ENCODE measurements around the gene EPS8L2.

EPS8L2 gene

GRCh38 chr11:774873-775592 lies 69.0 kb downstream of the EPS8L2 start:
- no peak overlapping the region for H4K8ac ChIP-seq (ENCODE audit: low read depth, low read length)

DNA sequence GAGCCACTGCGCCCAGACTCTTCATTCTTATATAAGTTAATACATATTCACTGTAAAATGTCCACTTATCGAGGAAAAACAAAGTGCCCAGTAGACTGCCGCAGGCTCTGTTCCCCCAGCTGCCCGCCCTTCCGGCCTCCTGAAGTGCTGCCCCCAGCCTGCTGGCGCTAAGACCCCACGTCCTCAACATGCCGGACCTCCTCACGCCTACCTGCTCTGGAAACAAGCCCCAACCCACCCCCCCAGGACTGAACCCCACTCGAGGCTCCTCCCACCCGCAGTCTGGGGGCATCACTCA lies 70.2 kb downstream of the EPS8L2 start:
- Histone ChIP-seq H3K36me3 (ENCODE audit: control insufficient read depth in 1 of 2, insufficient read depth in 2 of 2, low read length in 2 of 2) (peaks cover 37 to 39% of the 10 kb centered on the region in 2 experiments), H2BK120ac (ENCODE audit: insufficient read depth, low read length, poor library complexity) (no peak overlapping the region), H3K79me1 (ENCODE audit: low read length) (peaks cover 11% of the 10 kb centered on the region), H3K9ac (ENCODE audit: low read length) (no peak overlapping the region), H3K79me2 (ENCODE audit: control insufficient read depth, insufficient read depth, low read length, poor library complexity) (peaks cover 20% of the 10 kb centered on the region), H4K8ac (ENCODE audit: low read depth, low read length) (no peak overlapping the region), H3K23ac (ENCODE audit: low read length) (no peak overlapping the region), H3K4ac (ENCODE audit: low read depth, low read length) (peak overlapping the region; percentile 93), H2AFZ (ENCODE audit: insufficient read depth, low read length, poor library complexity) (peak overlapping the region; percentile 50), H4K91ac (ENCODE audit: low read depth, low read length) (peak overlapping the region; percentile 82), H3K4me2 (ENCODE audit: low read length) (peak overlapping the region; percentile 82), H3K27ac (ENCODE audit: low read depth, low read length) (no peak overlapping the region), H2BK12ac (ENCODE audit: low read length) (no peak overlapping the region), H3K4me1 (ENCODE audit: control insufficient read depth in 1 of 2, insufficient read depth in 2 of 2, low read length in 2 of 2) (peaks cover 17 to 32% of the 10 kb centered on the region in 2 experiments), H3K4me3 (ENCODE audit: low read depth, low read length) (peak overlapping the region; percentile 91), H2BK5ac (ENCODE audit: low read depth, low read length, poor library complexity) (no peak overlapping the region), H2AK5ac (ENCODE audit: low read length) (no peak overlapping the region), H3K27me3 (ENCODE audit: insufficient read depth, low read length) (no peaks in the 10 kb centered on the region), H3K18ac (ENCODE audit: low read length) (no peak overlapping the region), H3K14ac (ENCODE audit: low read length) (peak overlapping the region; percentile 75), H3K9me3 (ENCODE audit: insufficient read depth, low read depth, low read length) (no peaks in the 10 kb centered on the region), H4K12ac (ENCODE audit: low read depth, low read length) (no peak overlapping the region)
- WGBS (ENCODE audit: extremely low coverage, insufficient coverage, insufficient read length) = no CpG with 5 or more reads among the region's 11 CpGs
- no peak for DNase-seq

More at GRCh38 chr11:774873-775592, 69.0 kb downstream of the EPS8L2 start:
- H3K4me1 ChIP-seq (ENCODE audit: control insufficient read depth in 1 of 2, insufficient read depth in 2 of 2, low read length in 2 of 2) = peaks cover 17 to 32% of the 10 kb centered on the region in 2 experiments
- DNase-seq = no peak
- H3K9me3 ChIP-seq (ENCODE audit: insufficient read depth, low read depth, low read length) = peaks cover 2% of the 10 kb centered on the region
- H2AK5ac ChIP-seq (ENCODE audit: low read length) = no peak overlapping the region
- H3K23ac ChIP-seq (ENCODE audit: low read length) = no peak overlapping the region
- peaks cover 20% of the 10 kb centered on the region for H3K79me2 ChIP-seq (ENCODE audit: control insufficient read depth, insufficient read depth, low read length, poor library complexity)
- no peak overlapping the region for H4K91ac ChIP-seq (ENCODE audit: low read depth, low read length)
- H4K12ac ChIP-seq (ENCODE audit: low read depth, low read length) = no peak overlapping the region
- H3K18ac ChIP-seq (ENCODE audit: low read length) = no peak overlapping the region
- H3K9ac ChIP-seq (ENCODE audit: low read length) = no peak overlapping the region
- peaks cover 11% of the 10 kb centered on the region for H3K79me1 ChIP-seq (ENCODE audit: low read length)
- no peak overlapping the region for H2BK120ac ChIP-seq (ENCODE audit: insufficient read depth, low read length, poor library complexity)
- no peak overlapping the region for H3K4me3 ChIP-seq (ENCODE audit: low read depth, low read length)
- no peaks in the 10 kb centered on the region for H3K27me3 ChIP-seq (ENCODE audit: insufficient read depth, low read length)
- H2BK12ac ChIP-seq (ENCODE audit: low read length) = no peak overlapping the region
- H3K36me3 ChIP-seq (ENCODE audit: control insufficient read depth in 1 of 2, insufficient read depth in 2 of 2, low read length in 2 of 2) = peaks cover 46% of the 10 kb centered on the region in 2 experiments
- WGBS (ENCODE audit: extremely low coverage, insufficient coverage, insufficient read length) = no CpG with 5 or more reads among the region's 20 CpGs
- H3K27ac ChIP-seq (ENCODE audit: low read depth, low read length) = no peak overlapping the region
- peak overlapping the region; percentile 70 for H3K4ac ChIP-seq (ENCODE audit: low read depth, low read length)
- H3K4me2 ChIP-seq (ENCODE audit: low read length) = no peak overlapping the region
- H3K14ac ChIP-seq (ENCODE audit: low read length) = no peak overlapping the region
- no peak overlapping the region for H2BK5ac ChIP-seq (ENCODE audit: low read depth, low read length, poor library complexity)
- no peak overlapping the region for H2AFZ ChIP-seq (ENCODE audit: insufficient read depth, low read length, poor library complexity)

DNA sequence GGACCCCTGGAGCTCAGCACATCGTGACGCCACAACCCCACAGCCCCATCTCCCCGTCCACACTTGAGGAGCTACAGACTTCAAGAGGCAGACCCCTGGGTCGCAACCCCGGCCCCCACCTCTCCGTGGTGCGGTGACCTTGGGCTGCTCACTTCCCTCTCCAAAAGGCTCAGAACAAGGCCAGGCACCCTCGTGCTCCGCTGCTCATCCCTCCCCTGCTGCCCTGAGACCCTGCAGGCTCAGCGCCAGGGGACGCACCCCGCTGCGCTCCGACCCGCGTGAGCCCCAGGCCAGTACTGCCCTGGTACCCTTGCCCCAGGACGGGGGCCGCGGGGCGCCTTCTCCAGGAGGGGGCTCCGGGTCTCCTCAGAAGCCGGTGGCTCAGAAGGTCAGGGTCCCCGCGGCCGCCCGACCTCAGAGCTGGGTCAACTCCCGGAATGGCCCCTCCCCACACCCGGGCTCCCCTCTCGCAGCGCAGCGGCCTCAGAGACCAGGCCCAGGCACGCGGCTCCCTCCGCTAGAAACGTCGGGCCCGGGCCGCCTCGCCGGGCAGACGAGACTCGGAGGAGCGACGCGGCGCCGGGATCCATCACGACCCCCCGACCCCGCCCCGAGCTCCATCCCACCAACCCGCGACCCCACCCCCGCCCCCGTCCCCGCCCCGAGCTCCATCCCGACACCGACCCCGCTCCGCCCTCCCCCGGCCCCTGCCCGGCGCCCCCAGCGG lies 70.7 kb downstream of the EPS8L2 start:
- Histone ChIP-seq H3K79me2 (ENCODE audit: control insufficient read depth, insufficient read depth, low read length, poor library complexity) (peaks cover 20% of the 10 kb centered on the region), H4K12ac (ENCODE audit: low read depth, low read length) (peak overlapping the region; percentile 73), H2BK12ac (ENCODE audit: low read length) (peak overlapping the region; percentile 21), H3K27me3 (ENCODE audit: insufficient read depth, low read length) (no peaks in the 10 kb centered on the region), H3K9me3 (ENCODE audit: insufficient read depth, low read depth, low read length) (no peaks in the 10 kb centered on the region), H3K18ac (ENCODE audit: low read length) (peak overlapping the region; percentile 84), H3K4me2 (ENCODE audit: low read length) (peak overlapping the region; percentile 82), H3K4ac (ENCODE audit: low read depth, low read length) (peak overlapping the region; percentile 93), H3K4me1 (ENCODE audit: control insufficient read depth in 1 of 2, insufficient read depth in 2 of 2, low read length in 2 of 2) (peaks cover 17 to 31% of the 10 kb centered on the region in 2 experiments), H2AK5ac (ENCODE audit: low read length) (peak overlapping the region; percentile 98), H2AFZ (ENCODE audit: insufficient read depth, low read length, poor library complexity) (peak overlapping the region; percentile 50), H3K4me3 (ENCODE audit: low read depth, low read length) (peak overlapping the region; percentile 91), H2BK5ac (ENCODE audit: low read depth, low read length, poor library complexity) (peak overlapping the region; percentile 87), H4K8ac (ENCODE audit: low read depth, low read length) (peak overlapping the region; percentile 52), H4K91ac (ENCODE audit: low read depth, low read length) (peak overlapping the region; percentile 82), H3K23ac (ENCODE audit: low read length) (no peak overlapping the region), H3K27ac (ENCODE audit: low read depth, low read length) (peak overlapping the region; percentile 89), H3K9ac (ENCODE audit: low read length) (peak overlapping the region; percentile 86), H3K36me3 (ENCODE audit: control insufficient read depth in 1 of 2, insufficient read depth in 2 of 2, low read length in 2 of 2) (peaks cover 32 to 34% of the 10 kb centered on the region in 2 experiments), H3K14ac (ENCODE audit: low read length) (peak overlapping the region; percentile 75), H3K79me1 (ENCODE audit: low read length) (peaks cover 11% of the 10 kb centered on the region), H2BK120ac (ENCODE audit: insufficient read depth, low read length, poor library complexity) (peak overlapping the region; percentile 88)
- peak in 1 of 2 donors; percentile 39 for DNase-seq
- WGBS (ENCODE audit: extremely low coverage, insufficient coverage, insufficient read length) = no CpG with 5 or more reads among the region's 65 CpGs
